GM18499 (cell line): ENCODE measurements around the gene PDXK.

Experiments used
- ATAC-seq: cut with Tn5 transposase; IDR thresholded peaks from one replicate; pipeline ENCODE4 v1.9.1; 2021; ENCODE audit warnings: moderate number of reproducible peaks; ENCODE audit not compliant: insufficient read depth, unreplicated experiment

PDXK gene

DNA sequence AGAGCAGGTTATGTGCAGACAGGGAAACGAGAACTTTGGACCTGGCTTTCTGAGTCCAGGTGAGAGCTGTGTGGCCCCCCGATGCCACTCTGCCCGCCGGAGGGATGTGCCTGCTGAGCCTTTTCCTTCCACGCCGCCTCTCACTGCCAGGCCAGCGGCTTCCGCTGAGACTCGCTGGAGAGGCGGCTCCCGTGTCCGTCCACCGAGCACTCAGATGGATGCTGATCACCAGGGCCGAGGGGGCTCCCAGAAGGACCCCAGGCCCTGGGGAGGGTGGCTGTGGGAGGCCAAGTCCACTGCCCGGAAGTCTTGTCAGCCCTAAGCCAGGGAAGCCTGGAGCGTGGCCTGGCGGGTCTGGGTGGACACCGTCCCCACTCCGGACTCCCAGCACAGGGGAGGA lies 40.7 kb downstream of the PDXK start:
- no peak for ATAC-seq

DNA sequence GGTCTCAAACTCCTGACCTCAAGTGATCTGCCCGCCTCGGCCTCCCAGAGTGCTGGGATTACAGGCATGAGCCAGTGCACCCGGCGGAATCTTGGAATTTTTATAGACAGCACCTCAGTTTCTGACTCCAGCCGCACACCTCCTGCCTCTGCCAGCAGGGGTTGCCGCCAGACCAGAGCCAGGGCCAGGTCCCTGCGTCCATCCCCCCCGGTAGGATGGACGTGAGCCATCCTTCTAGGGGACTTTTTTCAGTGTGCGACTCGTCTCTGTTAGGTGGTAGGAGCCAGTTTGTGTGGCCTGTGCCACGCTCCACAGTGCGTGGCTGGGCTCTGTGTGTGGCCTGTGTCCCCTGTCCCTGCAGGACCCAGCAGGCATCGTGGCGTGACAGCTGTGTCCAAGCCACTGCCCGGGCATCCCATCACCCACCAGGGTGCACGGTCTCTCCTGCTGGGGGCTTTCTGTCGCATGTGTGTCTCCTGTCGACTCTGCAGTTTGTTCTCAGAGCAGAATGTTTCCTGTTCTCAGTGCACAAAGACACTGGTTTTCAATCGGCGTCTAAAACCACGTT lies 41.5 kb downstream of the PDXK start:
- ATAC-seq: no peak

DNA sequence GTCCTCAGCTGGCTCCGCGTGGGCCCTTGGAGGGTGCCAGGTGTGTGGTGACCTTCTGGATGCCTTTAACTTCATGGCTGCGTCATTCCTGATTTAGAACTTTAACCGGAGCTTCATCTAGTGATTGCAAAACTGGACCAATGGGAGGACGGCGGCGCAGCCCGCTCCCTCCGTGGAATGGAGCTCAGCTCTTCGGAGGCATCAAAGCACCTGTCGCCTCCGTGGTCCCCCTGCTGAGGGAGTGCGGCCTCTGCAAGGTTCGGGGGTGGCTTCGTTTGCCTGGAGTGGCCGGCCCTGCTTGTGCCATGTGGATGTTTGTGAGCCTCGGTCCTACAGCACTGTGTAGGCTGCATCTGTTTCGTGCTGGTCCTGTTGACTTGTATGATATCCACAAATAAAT lies 43.0 kb downstream of the PDXK start:
- ATAC-seq: no peak

DNA sequence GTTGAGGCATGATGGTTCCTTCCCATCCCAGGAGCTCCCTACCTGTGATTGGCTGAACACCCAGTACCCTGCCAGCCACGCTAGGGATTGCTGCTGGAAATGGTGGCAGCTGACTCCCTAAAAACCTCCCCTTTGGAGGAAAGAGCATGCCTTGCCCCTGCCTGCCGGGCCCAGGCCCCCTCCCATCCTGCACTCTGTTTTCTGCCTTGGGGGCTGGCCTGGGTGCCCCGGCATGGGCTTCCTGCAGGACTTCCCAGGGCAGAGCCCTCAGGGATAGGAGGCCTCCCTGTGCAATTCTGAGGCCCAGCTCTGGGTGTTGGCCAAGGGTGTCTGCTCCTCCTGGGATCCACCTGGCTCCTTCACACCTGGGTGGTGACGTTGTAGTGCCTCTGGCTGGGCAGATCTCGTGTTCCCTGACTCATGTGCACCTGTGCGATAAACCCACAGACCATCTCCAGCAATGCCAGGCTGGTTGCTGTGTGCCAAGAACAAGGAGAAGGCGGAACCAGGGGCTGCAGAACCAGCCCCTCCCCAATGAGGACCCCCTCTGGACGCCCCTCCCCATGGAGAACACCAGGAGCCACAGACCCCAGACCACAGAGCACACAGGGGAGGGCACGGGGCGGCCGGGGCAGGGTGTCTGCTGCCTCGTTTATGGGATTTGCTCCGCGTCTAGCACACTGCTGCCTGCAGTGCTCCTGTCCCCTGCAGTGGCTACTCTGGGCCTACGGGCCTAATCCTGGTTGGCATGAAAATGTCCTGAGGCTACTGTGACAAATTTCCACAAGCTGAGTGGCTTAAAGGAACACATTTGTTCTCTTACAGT lies 43.6 kb downstream of the PDXK start:
- ATAC-seq: no peak

DNA sequence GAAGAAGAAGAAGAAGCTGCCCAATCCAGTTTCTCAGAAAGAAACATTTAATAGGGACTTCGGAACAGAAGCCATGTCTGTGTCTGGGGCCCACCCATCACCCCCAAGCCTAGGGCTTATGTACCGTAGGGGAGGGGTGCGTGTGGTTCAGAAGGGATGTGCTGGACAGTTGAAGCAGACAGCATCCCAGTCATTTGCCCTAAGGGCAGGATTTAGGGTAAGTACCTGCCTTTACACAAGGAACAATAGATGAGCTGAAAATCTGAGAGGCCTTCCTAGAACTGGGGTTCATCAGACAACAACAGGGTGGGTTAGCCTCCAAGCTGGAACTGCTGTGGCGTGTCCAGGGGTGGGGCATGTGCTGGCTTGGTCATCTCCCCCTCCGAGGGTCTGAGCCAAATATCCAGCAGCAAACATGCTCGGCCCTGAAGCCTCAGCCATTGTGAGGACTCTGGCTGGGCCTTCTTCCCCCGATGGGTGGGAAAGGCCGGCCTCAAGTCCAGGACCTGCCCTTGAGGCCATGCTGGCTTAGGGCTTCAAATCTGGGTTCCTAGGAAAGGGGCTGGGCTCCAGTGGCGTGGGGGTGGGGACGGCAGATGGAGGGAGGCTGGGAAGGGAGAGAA lies 45.1 kb downstream of the PDXK start:
- no peak for ATAC-seq

DNA sequence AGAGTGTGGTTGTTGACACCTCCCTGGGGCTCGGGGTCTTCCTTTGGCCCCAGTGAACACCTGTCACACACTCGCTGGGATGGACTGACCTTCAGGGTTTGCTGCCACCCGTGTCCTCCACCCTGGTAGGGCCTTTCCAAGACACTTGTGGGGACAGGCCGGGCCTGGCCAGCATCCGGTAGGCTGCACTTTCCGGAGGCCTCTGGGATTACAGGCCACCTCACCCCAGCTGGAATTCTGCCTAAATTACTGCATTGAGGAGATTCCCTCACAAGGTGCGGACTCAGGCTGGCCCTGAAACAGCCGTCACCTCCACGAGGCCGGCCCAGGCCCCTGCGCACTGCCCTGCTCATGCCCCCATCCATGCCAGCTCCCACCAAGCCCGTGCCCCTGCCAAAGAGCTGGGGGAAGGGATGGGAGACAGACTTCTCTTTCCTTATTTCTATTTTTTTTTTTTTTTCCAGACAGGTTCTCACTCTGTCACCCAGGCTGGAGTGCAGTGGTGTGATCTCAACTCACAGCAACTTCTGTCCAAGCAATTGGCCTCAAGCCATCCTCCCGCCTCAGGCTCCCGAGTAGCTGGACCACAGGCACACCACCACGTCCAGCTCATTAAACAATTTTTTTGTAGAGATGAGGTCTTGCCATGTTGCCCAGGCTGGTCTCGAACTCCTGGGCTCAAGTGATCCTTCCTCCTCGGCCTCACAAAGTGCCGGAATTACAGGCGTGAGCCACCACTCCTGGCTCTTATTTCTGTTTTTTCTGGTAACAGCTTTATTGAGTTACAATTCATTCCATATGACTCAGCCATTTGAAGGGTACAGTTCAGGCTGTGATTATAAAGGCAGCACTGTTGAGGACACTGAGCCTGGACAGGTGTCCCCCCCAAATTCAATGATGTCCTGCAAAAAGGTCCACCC lies 45.9 kb downstream of the PDXK start:
- no peak for ATAC-seq

DNA sequence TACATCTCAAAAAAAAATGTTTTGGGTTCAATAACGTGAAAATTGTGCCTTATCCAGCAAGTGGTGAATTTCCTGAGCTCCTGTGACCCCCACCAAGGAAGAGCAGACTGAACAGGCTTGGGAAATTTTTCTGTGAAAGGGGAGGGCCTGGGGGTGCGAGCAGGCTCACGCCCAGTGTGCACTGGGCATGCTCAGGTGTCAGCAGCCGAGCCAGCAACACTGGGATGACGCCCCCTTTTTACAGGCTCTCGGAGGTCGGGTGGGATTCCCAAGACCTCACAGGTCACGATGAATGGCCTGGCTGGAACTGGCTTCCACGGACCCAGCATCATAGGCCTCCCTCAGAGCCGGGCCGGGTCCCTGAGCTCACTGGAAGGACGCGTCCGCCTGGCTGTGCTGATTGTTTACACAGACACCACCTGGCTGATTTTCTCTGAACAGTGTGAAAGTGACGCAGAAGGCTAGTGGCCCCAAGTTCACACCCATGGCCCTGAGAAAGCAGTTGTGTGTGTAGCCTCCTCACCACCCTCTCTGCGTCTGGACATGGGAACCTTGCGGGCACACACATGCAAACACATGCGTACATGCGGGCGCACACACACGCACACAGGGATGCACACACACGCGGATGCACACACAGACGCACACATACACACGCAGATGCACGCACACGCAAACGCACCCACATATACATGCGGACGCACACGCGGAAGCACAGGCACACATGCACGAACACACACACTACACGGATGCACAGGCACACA lies 48.0 kb downstream of the PDXK start:
- no peak for ATAC-seq

DNA sequence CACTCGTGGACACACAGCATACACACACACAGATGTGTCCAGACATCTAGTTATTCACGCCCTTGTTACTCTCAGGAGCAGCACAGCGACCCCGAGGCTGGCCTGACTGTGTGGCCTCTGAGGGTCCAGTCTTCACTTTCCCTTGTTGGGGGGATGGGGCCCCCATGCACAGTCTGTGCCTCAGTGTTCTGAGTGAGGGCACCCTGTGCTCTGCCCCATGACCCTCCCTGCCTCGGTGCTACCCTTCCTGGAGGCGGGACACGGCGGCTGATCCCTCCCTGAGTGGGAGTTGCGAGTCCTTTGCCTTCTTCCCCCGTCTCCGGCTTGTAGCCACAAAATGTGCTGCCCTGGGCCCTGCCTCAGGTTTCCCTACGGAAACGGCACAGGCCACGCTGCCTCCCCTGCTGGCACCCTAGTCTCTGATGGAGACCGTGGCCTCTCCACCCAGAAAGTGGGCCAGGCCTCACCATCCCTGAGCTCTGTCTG lies 48.6 kb downstream of the PDXK start:
- no peak for ATAC-seq

DNA sequence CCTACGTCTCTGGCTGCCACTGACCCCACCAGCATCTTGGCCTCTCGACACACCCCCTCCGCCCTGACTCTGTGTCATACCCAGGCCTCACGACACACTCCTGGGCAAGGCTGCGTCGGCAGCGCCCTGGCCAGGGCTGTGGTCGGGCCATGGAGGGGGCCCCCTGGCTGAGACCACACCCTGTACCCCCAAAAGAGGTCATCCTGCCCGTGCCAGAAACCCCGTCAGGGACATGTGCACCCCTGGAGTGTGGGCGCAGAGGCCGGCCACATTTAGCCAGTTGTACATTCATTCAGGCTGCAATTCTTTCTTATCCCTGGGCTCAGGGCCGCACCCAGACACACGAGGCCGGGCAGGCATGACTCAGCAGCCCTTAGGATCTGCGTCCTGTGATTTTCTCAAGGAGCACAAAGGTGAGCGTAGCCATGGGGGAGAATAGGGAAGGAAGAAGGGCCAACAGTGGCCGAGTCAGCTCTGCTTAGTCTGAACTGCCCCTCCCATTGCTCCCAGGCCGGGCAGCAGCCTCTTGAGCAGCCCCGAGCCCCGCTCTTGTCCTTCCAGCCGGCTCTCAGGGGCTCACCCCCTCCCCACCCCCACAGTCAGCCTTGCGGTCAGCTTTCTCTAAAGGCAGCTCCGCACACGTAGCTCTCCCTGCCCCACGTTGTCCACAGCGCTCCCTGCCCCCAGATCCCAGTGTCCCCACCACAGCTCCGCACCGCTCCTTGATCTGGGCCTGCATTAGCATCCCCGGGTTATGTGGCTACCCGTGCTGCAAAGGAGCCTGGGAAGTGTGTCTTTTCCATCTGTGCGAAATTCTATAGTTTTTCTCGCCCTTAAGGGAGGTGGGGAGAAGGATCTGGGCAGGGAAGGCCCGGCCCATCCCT lies 49.3 kb downstream of the PDXK start:
- ATAC-seq: no peak

DNA sequence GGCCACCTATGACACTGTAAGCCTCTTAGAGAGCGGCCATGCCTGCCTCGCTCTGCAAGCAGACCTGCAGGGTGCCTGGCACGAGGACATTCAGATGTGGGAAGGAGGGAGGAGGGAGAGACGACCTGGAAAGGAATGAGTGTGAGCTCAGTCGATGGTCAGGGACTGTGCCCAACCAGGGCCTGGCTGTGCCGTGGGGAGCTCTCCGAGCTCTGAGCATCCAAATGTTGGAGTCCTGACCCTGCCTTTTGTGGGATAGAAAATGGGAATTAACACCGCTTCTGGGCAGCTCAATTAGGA lies 49.9 kb downstream of the PDXK start:
- no peak for ATAC-seq

DNA sequence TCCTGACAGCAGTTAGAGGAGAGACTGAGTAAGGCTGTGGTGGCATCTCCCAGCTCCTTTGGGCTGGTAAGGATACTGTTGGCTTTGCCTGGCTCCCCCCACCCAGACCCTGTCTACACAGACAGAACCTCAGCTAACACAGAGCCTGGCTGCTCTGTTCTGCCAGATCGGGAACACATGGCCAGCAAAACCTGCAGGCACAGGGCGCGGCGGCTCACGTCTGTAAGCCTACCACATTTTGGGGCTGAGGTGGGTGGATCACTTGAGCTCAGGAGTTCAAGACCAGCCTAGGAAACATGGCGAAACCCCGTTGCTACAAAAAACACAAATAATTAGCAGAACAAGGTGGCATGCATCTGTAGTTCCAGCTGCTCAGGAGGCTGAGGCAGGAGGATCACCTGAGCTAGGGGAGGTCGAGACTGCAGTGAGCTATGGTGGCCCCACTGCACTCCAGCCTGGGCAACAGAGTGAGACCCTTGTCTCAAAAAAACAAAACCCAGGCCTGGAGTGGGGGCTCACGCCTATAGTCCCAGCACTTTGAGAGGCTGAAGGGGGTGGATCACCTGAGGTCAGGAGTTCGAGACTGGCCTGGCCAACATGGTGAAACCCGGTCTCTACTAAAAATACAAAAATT lies 50.5 kb downstream of the PDXK start:
- ATAC-seq: no peak

DNA sequence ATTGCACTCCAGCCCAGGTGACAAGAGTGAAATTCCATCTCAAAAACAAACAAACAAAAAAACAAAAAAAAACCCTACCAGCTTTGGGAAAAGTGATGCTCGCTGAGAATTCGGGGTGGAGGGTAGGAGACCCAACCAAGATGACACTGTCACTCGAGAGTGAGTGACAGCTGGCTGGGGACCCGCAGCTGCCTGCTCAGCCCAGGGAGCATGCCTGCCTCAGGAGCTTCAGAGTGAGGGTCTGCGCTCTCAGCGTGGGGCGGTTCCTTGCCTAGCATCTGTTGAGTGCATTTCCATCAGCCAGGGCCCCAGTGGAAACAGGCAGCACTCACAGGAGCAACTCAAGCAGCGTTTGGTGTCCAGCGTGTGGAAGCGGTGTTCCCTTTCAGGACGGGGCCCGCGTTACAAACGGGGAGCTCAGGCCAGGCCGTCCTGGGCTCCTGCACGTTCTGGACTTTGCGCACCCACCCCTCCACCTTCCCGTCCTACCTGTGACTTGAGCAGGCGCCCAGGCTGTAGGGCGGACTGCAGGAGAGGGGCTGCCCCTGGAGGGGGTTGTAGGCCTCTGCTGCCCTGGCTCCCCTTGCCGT lies 51.2 kb downstream of the PDXK start:
- no peak for ATAC-seq

DNA sequence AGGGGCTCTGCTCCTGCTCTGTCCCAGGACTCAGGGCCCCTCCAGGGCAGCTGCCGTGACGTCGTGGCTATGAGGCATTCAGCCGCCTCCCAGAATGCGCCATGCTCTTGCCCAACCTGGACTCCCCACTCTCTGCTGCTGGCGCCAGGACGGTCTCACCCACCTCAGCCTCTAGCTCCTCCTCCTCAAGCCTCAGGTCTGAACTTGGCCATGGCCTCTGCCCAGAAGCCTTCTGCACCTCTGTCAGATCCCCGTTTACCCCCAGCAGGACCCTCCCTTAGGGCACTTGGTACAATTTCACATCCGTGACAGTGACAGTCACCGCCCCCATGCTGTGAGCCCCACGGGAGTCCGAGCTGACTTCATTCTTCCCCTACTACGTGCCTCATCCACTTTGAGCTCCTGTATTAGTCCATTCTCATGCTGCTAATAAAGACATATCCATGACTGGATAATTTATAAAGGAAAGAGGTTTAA lies 52.3 kb downstream of the PDXK start:
- no peak for ATAC-seq

DNA sequence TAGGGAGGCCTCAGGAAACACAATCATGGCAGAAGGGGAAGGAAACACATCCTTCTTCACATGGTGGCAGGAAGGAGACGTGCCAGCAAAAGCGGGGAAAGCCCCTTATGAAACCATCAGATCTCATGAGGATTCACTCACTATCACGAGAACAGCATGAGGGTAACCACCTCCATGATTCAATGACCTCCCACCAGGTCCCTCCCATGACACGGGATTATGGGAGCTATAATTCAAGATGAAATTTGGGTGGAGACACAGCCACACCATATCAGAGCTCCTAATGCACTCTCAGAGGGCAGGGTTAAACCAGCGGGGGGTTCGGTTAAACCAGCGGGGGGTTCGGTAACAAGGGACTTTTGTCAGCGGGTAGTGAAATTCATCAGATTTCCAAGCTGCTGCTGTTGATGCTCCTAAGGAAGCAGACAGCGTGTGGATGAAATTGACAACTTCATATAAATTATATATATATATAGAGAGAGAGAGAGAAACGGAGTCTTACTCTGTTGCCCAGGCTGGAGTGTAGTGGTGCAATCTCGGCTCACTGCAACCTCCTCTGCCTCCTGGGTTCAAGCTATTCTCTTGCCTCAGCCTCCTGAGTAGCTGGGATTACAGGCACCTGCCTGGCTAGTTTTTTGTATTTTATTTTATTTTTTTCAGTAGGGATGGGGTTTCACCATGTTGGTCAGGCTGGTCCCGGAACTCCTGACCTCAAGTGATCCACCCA lies 52.9 kb downstream of the PDXK start:
- ATAC-seq: no peak

DNA sequence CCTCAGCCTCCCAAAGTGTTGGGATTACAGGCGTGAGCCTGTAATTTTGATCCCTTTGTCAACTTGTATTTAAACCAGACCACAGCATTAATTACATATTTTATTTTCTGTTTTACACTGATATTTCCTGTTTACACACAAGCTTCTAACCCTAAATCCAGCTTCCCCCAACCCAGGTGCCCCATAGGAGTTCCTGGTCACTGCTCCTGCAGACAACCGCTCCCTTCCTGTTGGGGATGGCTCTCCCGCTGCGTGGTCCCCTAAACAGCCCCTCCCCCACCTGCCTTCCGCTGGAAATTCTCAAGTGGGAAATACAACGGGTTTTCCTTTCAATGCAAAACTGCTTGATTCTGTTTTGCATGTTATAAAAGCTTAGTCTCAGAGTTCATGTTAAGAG lies 53.5 kb downstream of the PDXK start:
- no peak for ATAC-seq

DNA sequence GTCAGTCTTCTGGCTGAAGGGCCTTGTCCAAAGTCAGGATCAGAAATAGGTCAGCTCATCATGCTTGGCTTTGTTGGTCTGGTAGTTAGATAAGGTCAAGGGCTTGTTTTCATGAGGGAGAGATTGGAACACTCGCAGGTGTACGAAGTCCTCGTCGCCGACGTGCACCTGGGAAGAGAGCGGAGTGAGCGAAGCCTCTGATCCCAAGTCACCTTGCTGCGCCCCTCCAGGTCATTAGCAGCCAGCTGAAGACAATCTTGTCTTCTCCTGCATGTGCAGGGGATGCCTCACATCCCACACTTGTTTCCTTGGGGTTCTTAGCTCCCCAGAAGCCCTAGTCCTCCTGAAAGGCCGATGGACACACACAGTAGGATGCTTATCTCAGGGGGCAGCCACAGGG lies 55.2 kb downstream of the PDXK start:
- ATAC-seq: no peak

DNA sequence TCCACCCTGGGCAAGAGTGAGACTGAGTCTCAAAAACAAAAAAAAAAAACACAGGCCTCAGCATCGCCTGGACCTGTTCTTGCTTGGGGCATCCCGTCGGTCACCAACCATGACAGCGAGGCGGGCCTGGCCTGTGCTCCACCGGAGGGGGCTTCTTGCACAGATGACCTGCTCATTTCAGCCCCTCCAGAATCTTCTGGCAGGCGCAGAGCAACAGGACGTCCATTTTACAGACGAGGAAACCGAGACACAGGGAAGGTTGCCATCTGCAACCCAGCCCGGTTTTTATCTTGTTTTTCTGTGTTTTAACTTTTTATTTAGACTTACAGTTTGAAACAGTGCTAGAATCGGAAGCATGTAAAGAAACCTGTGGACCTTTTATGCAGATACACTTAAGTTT lies 56.3 kb downstream of the PDXK start:
- no peak for ATAC-seq
